ENCODE measurements around the gene SDK1.

GRCh38 chr7:3277604-3278572 lies 23.2 kb upstream of the SDK1 start:
- no peak for TF ChIP-seq CTCF (conservative IDR thresholded peaks at IDR 0.05)
- no peak for TF ChIP-seq ZFX (IDR thresholded peaks at IDR 0.05)
